HG02623 (cell line): Measurements from ENCODE around the gene MPRIP.
A peak's percentile ranks its signal among the peaks of the same experiment; 100 is the strongest.

Experiments
- ATAC-seq: cut with Tn5 transposase; IDR thresholded peaks from one replicate; pipeline ENCODE4 v1.9.1; 2021; ENCODE audit warnings: moderate library complexity; ENCODE audit not compliant: unreplicated experiment

The MPRIP gene

GRCh38 chr17:17028878-17029535 lies 13.2 kb upstream of the MPRIP start:
- ATAC-seq, result no peak

GRCh38 chr17:17029938-17030337 lies 12.3 kb upstream of the MPRIP start:
- ATAC-seq, result no peak

- no peak for ATAC-seq
Observed at GRCh38 chr17:17030515-17031211, 11.6 kb upstream of the MPRIP start.

- ATAC-seq, result no peak
Observed at GRCh38 chr17:17032131-17032692, 10.0 kb upstream of the MPRIP start.

- no peak for ATAC-seq
Observed at GRCh38 chr17:17033466-17033865, 8.8 kb upstream of the MPRIP start.

GRCh38 chr17:17034026-17034425 lies 8.2 kb upstream of the MPRIP start:
- no peak for ATAC-seq

GRCh38 chr17:17034496-17035075 lies 7.7 kb upstream of the MPRIP start:
- ATAC-seq, result no peak

- ATAC-seq, result no peak
Observed at GRCh38 chr17:17035490-17035889, 6.8 kb upstream of the MPRIP start.

- ATAC-seq, result no peak
Observed at GRCh38 chr17:17035920-17036523, 6.2 kb upstream of the MPRIP start.

- ATAC-seq, result no peak
Observed at GRCh38 chr17:17036524-17036998, 5.7 kb upstream of the MPRIP start.

GRCh38 chr17:17039911-17040310 lies 2.3 kb upstream of the MPRIP start:
- no peak for ATAC-seq

- ATAC-seq, result no peak
Observed at GRCh38 chr17:17041018-17041521, 1.2 kb upstream of the MPRIP start.

GRCh38 chr17:17041571-17042383 lies 480 bp upstream of the MPRIP start:
- ATAC-seq, result peak; percentile 87

GRCh38 chr17:17042851-17043460 lies 699 bp downstream of the MPRIP start:
- no peak for ATAC-seq

GRCh38 chr17:17043461-17044271 lies 1.4 kb downstream of the MPRIP start:
- ATAC-seq, result no peak

GRCh38 chr17:17044846-17045561 lies 2.7 kb downstream of the MPRIP start:
- no peak for ATAC-seq

GRCh38 chr17:17048106-17048505 lies 5.8 kb downstream of the MPRIP start:
- no peak for ATAC-seq
